GM23248 (cell line): ENCODE data around the gene PKNOX2.

Source experiments
- EZH2 ChIP-seq: fragments of 200-600 bp; sonication (generic); IDR thresholded peaks from 2 replicates; pipeline ENCODE4 v1.6.1; 2018; ENCODE audit warnings: antibody characterized with exemption, mild to moderate bottlenecking; ENCODE audit not compliant: insufficient read depth, poor library complexity, severe bottlenecking
- EZH2phosphoT487 ChIP-seq: fragments of 200-600 bp; sonication (generic); IDR thresholded peaks from 2 replicates; pipeline ENCODE4 v1.6.1; 2018; ENCODE audit warnings: antibody characterized with exemption, moderate library complexity, mild to moderate bottlenecking, low read depth; ENCODE audit not compliant: insufficient read depth

- TF ChIP-seq EZH2 (no peak), EZH2phosphoT487 (no peak)
These were observed 726 bp downstream of the PKNOX2 start for GRCh38 chr11:125165111-125165842.
